Measurements from ENCODE around the gene KRTAP12-2.

KRTAP12-2 gene

GRCh38 chr21:44626262-44626661, 40.5 kb downstream of the KRTAP12-2 start:
- Mint-ChIP-seq H3K4me1 (peaks cover 7% of the 10 kb centered on the region), H3K9me3 (peaks cover 31% of the 10 kb centered on the region), H3K36me3 (peaks cover 12% of the 10 kb centered on the region), H3K27me3 (peaks cover 15% of the 10 kb centered on the region), H3K4me3 (no peak overlapping the region), H3K27ac (no peak overlapping the region)
- DNase-seq (ENCODE audit: low spot score in 2 of 2) = no peak
- ATAC-seq (ENCODE audit: low read depth) = no peak

- Mint-ChIP-seq H3K9me3 (peaks cover 28% of the 10 kb centered on the region), H3K27me3 (peaks cover 15% of the 10 kb centered on the region), H3K27ac (no peak overlapping the region), H3K36me3 (peaks cover 10% of the 10 kb centered on the region), H3K4me1 (peaks cover 7% of the 10 kb centered on the region), H3K4me3 (no peak overlapping the region)
- no peak for DNase-seq (ENCODE audit: low spot score in 2 of 2)
- ATAC-seq (ENCODE audit: low read depth) = no peak
Measured at GRCh38 chr21:44625756-44626155, 41.0 kb downstream of the KRTAP12-2 start.

- no peak overlapping the region for H3K4me3 Mint-ChIP-seq
- no peak for ATAC-seq (ENCODE audit: low read depth)
- H3K36me3 Mint-ChIP-seq = peaks cover 20% of the 10 kb centered on the region
- H3K27ac Mint-ChIP-seq = no peak overlapping the region
- H3K9me3 Mint-ChIP-seq = peaks cover 32% of the 10 kb centered on the region
- H3K27me3 Mint-ChIP-seq = peaks cover 15% of the 10 kb centered on the region
- DNase-seq (ENCODE audit: low spot score in 2 of 2) = no peak
- peaks cover 7% of the 10 kb centered on the region for H3K4me1 Mint-ChIP-seq
Measured at GRCh38 chr21:44623575-44623974, 43.2 kb downstream of the KRTAP12-2 start.

GRCh38 chr21:44619886-44620285, 46.8 kb downstream of the KRTAP12-2 start:
- Mint-ChIP-seq H3K4me1 (peaks cover 9% of the 10 kb centered on the region), H3K9me3 (peaks cover 32% of the 10 kb centered on the region), H3K4me3 (no peak overlapping the region), H3K27me3 (peaks cover 10% of the 10 kb centered on the region), H3K27ac (no peak overlapping the region), H3K36me3 (peaks cover 20% of the 10 kb centered on the region)
- ATAC-seq (ENCODE audit: low read depth) (no peak), DNase-seq (ENCODE audit: low spot score in 2 of 2) (no peak)

GRCh38 chr21:44618909-44619308, 47.8 kb downstream of the KRTAP12-2 start:
- H3K27me3 Mint-ChIP-seq = peaks cover 10% of the 10 kb centered on the region
- H3K4me1 Mint-ChIP-seq = peaks cover 9% of the 10 kb centered on the region
- ATAC-seq (ENCODE audit: low read depth) (peak; percentile 83), DNase-seq (ENCODE audit: low spot score in 2 of 2) (no peak)
- peak overlapping the region; percentile 45 for H3K27ac Mint-ChIP-seq
- H3K36me3 Mint-ChIP-seq = peaks cover 16% of the 10 kb centered on the region
- H3K9me3 Mint-ChIP-seq = peaks cover 25% of the 10 kb centered on the region
- H3K4me3 Mint-ChIP-seq = peak overlapping the region; percentile 7

DNA sequence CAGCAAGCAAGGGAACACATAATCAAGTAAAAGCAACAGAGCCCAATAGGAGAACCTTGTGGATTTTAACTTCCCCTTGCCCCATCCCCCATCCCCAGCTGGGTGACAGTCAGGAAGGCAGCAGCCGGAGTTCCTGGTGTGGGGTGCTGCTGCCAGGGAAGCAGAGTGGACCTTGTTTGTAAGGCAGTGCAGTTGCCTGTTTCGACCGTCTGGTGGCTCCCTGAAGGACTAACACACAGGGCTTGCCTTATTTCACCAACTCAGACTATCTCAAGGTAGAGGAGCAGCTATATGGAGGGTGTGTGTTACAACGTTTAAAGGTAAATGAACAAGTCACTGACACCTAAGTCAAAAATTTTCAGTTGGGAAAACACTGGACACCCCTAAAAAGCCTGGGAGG, 48.2 kb downstream of the KRTAP12-2 start:
- peaks cover 9% of the 10 kb centered on the region for H3K4me1 Mint-ChIP-seq
- H3K27ac Mint-ChIP-seq = peak overlapping the region; percentile 45
- peaks cover 13% of the 10 kb centered on the region for H3K27me3 Mint-ChIP-seq
- no peak overlapping the region for H3K4me3 Mint-ChIP-seq
- no peak for DNase-seq (ENCODE audit: low spot score in 2 of 2)
- H3K36me3 Mint-ChIP-seq = peaks cover 15% of the 10 kb centered on the region
- peaks cover 21% of the 10 kb centered on the region for H3K9me3 Mint-ChIP-seq
- ATAC-seq (ENCODE audit: low read depth) = no peak

DNA sequence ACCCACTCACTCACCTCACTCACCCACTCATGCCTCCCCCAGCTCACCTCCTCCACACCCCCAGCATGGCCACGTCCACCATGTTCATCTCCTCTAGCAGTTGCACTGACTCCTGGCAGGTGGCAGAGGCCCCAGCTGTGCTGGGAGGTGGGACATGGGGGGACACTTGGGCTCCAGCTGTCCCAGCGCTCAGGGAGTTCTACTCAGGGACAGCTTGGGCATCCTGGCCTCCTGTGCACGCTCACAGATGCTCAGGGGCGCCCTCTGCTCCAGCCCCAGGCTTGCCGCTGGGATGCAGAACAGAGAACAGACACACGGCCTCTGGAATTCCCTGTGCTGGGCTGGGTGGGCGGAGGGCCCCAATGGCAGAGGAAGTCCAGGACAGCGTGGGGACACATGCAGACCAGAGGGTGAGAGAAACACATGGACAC, 49.6 kb downstream of the KRTAP12-2 start:
- Mint-ChIP-seq H3K36me3 (peaks cover 19% of the 10 kb centered on the region), H3K27me3 (peaks cover 14% of the 10 kb centered on the region), H3K4me3 (no peak overlapping the region), H3K9me3 (peaks cover 16% of the 10 kb centered on the region), H3K4me1 (peaks cover 9% of the 10 kb centered on the region), H3K27ac (no peak overlapping the region)
- no peak for ATAC-seq (ENCODE audit: low read depth)
- no peak for DNase-seq (ENCODE audit: low spot score in 2 of 2)

DNA sequence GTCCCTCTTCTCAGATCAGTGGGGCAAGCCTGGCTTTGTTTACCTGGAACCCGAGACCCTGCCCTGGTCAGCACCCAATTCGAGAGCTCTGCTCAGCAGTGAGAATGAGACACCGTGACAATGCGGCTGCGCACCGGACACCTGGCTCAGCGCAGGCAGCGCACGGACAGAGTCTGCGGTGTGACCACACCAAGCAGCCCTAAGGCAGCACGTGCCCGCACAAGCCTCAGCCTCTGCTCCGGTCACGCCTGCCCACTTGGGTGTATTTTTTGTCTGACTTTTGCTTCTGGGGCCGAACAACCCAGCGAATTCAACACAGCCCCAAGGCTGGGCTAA, 50.2 kb downstream of the KRTAP12-2 start:
- H3K9me3 Mint-ChIP-seq = peaks cover 16% of the 10 kb centered on the region
- DNase-seq (ENCODE audit: low spot score in 2 of 2) (no peak), ATAC-seq (ENCODE audit: low read depth) (no peak)
- no peak overlapping the region for H3K27ac Mint-ChIP-seq
- peaks cover 19% of the 10 kb centered on the region for H3K36me3 Mint-ChIP-seq
- peaks cover 14% of the 10 kb centered on the region for H3K27me3 Mint-ChIP-seq
- no peak overlapping the region for H3K4me3 Mint-ChIP-seq
- H3K4me1 Mint-ChIP-seq = peaks cover 9% of the 10 kb centered on the region

Data from memory B cell (primary cell).